NCI-H2029 (cell line): ENCODE measurements around the gene SSC5D.
A peak's percentile ranks its signal among the peaks of the same experiment; 100 is the strongest.
"Not testable (repeated sequence)": the region's sequence is repeated elsewhere in the genome, so short reads cannot be mapped to it uniquely, and the experiment has no call there.

Source experiments
- DNase-seq: peaks from one replicate; lab custom pipeline; 2025; lab: John Stamatoyannopoulos, UW

The SSC5D gene

GRCh38 chr19:55487924-55488687, at the start of gene SSC5D:
Gene SSC5D, plus strand, starts transcription at chr19:55488436. Its CDS starts 154 bp downstream, at chr19:55488590.
- no peak for DNase-seq

- no peak for DNase-seq
These were observed 49.2 kb upstream of the SSC5D start for GRCh38 chr19:55439052-55439451.

GRCh38 chr19:55440411-55441105, 47.7 kb upstream of the SSC5D start:
- DNase-seq, result peak; percentile 17

- DNase-seq, result no peak
These were observed 46.9 kb upstream of the SSC5D start for GRCh38 chr19:55441319-55441691.

GRCh38 chr19:55441692-55442321, 46.4 kb upstream of the SSC5D start:
- peak; percentile 16 for DNase-seq

GRCh38 chr19:55442372-55442961, 45.8 kb upstream of the SSC5D start:
- DNase-seq, result no peak

GRCh38 chr19:55443045-55443823, 45.0 kb upstream of the SSC5D start, which contains the start of gene SHISA7:
Gene SHISA7, minus strand, starts transcription at chr19:55443300. Its CDS starts 437 bp downstream, at chr19:55442863.
- DNase-seq, result no peak

- DNase-seq, result no peak
These were observed 44.3 kb upstream of the SSC5D start for GRCh38 chr19:55443824-55444480.

- DNase-seq, result no peak
These were observed 43.6 kb upstream of the SSC5D start for GRCh38 chr19:55444646-55445045.

GRCh38 chr19:55446060-55446459, 42.2 kb upstream of the SSC5D start:
- no peak for DNase-seq

GRCh38 chr19:55447421-55448174, 40.6 kb upstream of the SSC5D start:
- no peak for DNase-seq

GRCh38 chr19:55448175-55448490, 40.1 kb upstream of the SSC5D start:
- not testable (repeated sequence) for DNase-seq

- no peak for DNase-seq
These were observed 38.8 kb upstream of the SSC5D start for GRCh38 chr19:55449469-55449868.

- DNase-seq, result no peak
These were observed 36.9 kb upstream of the SSC5D start for GRCh38 chr19:55451163-55451964.

- DNase-seq, result no peak
These were observed 36.1 kb upstream of the SSC5D start for GRCh38 chr19:55451965-55452748.

- DNase-seq, result peak; percentile 88
These were observed 35.4 kb upstream of the SSC5D start for GRCh38 chr19:55452749-55453346.

- no peak for DNase-seq
These were observed 34.5 kb upstream of the SSC5D start for GRCh38 chr19:55453511-55454260.

GRCh38 chr19:55454787-55455243, 33.4 kb upstream of the SSC5D start:
- no peak for DNase-seq
